ENCODE measurements around the gene EPS8.
A peak's percentile ranks its signal among the peaks of the same experiment; 100 is the strongest.
"Not testable (repeated sequence)": the region's sequence is repeated elsewhere in the genome, so short reads cannot be mapped to it uniquely, and the experiment has no call there.

Gene EPS8

DNA sequence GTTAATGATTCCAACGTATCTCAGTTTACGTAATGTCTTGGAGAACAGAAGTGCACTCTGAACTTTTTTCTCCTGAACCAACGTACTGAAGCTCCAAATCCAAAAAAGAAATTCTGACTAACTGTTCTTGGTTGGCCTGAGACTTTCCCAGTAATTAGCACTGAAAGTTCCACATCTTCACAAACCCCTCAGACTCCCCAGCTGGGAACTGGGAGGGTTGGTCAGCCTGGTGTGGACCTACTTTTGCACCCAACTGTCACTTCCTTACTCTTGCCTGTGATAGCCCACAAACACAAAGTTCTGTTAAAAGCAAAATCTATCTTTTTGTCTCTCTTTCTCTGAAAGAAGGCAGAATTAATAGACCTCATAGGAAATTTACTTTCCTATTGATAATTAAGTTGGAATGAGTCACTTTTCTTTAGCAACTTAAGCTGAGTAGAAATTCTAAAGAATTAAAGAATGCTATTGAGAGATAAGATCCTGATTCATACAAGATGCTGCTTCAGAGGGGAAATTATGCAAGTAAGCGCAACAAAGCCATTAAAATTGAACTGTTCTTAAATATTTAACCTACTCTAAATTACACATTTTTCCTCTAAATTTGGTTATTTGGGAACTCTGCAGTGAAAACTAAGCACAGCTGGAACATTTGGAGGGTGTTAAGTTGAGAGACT is 155.0 kb downstream of the EPS8 start:
- DNase-seq: no peak

DNA sequence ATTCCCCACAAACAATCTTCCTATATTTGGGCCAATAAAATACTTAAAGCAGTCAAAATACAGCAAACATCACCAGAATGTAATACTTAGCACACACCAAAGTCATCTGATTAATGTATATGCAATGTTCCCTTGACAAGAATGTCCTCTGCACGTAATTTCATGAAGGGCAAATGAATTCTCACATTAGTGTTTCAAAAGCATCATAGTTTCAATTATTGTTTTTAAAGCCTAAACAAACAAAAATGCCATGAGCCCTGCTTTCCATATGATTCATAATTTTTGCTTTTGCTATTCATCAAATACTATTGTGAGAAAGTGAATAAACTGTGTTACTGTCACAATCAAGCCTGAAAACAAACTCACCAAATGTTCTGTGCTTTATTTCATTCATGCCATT is 156.0 kb downstream of the EPS8 start:
- no peak for DNase-seq

DNA sequence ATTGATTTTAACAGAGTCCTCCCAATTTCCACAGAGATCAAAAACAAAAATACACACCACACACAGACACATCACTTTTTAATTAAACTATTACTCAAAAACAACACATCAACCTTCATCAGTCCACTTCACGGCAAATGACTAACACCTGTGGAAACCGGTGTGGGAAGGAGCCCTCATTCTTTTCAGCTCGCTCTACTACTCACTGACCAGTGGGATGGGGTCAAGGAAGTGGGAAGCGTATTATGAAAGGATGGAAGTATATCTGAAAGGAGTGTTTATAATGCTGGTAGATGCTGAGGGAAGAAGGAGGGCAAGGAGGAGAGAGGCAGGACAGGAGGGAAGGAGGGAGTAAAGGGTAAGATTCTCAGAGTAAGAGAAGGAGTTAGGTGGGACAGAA is 156.5 kb downstream of the EPS8 start:
- no peak for DNase-seq

DNA sequence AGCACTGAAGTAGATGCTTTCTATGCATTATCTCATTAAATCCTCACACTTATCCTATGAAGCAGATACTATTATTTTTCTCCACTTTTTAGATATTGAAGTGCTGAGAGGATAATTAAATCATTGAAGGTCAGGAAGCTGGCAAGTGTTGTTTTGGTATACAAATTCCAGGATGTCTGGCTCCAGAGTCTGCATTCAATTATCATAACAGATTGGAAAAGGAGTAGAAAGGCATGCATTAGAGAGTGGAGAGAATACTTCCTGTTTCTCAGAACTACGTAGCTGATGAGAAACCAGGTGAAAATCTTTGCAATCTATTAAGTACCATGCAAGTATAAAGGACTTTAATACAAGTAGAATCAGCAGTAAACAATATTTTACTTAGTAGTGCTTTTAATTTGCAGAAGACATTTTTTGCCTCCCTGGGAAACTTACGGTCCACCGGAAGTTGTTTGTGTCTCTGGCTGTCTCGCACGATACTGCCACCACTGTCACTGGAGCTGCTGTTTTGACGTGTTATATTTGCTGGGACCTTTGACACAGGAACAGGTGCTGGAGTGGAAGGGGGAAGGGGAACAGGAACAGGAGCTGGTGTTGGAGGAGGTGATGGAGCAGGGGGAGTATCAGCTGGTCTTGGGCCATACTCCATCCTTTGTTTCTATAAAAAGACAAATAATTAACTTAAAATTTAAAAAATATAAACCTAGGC is 158.0 kb downstream of the EPS8 start:
- no peak for DNase-seq

DNA sequence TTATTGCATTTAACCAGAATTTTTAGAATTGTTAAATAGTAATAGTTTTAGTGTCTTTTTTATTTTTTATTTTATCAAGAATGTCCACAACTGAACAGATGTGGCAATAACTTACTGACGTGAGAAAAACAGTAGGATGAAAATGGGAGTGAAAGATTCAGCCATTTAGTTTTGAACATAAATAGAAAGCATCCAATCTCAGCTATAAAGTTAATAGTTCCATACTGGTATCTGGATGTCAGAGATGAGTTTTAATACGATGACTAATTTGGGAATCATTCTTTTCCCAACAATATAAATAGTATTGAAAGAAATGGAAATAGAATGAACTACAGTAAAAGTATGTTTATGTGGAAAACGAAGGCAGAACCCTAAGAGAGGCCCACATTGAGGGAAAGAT is 159.4 kb downstream of the EPS8 start:
- no peak for DNase-seq

DNA sequence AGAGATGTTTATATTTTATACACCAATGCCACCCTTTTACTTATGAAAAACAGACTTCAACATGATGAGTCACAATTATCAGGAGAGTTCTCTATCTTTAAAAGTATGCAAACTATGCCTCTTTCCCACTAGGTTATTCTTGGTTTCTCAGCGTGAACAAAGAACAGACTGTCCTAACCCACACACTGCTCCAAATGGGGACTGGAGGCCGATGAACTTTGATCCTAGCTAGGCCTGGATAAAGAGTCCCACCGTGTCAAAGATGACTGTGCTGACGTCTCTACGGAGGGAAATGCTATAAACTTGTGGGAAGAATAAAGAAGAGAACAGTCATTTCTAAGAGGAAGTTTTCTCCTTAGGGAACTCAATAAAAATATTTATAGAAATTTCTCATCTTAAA is 160.1 kb downstream of the EPS8 start:
- DNase-seq: no peak

DNA sequence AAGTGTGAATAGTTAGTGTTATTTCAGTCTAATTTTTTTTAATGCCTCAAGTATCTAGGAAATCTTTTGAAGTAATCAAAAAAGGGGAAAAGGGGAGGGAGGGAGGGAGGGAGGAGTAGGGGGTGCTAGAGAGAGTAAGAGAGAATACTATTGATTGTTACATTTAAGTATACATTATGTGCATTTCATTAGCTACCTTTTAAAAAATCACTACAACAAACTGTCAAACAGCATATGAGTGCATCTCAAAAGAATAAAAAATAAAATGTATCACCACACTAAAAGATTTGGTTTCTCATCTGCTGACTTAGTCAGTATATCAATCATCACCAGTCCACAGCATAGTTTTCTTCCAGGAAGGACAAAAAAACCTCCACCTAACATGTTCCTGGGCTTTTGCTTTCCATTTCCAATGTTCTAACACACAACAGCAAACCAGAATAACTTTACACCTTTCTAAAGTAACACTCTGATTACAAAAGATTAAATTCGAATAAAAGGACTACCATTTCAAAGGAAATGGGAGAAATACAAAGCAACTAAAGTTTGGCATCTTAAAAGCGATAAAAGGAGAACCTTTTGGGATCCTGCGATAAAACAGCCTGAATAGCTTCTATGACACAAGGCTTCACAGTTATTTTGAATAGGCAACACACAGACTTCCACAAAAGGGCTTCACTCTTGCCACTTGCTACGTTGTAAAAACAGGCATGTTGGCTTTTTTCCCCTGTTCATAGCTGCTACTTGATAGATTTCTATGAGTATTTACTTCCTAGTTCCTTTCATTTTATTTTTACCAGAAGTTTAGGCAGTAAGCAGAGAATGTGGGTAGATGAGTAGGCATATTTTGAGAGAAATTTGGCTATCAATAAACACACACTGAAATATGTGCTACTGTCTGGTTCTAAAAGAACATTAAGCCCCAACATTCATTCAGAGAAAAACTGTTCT is 160.9 kb downstream of the EPS8 start:
- DNase-seq: no peak

DNA sequence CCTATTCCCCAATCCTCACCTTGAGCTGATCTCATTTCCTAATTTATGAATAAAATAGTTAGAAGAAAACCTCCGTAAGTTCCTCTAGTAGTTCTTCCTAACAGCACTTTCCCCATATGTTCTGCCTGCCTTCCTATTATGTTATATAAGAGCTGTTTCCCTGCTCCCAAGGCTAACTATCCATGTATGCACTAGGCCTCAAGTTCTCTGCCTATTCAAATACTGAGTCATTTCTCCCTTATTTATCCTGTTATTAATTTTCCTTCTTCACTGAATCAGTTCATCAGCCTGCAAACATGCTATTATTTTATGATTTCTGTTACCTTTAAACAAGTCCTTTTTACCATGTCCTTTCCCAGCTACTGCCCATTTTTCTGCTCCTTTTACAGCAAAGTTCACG is 164.1 kb downstream of the EPS8 start:
- no peak for DNase-seq

DNA sequence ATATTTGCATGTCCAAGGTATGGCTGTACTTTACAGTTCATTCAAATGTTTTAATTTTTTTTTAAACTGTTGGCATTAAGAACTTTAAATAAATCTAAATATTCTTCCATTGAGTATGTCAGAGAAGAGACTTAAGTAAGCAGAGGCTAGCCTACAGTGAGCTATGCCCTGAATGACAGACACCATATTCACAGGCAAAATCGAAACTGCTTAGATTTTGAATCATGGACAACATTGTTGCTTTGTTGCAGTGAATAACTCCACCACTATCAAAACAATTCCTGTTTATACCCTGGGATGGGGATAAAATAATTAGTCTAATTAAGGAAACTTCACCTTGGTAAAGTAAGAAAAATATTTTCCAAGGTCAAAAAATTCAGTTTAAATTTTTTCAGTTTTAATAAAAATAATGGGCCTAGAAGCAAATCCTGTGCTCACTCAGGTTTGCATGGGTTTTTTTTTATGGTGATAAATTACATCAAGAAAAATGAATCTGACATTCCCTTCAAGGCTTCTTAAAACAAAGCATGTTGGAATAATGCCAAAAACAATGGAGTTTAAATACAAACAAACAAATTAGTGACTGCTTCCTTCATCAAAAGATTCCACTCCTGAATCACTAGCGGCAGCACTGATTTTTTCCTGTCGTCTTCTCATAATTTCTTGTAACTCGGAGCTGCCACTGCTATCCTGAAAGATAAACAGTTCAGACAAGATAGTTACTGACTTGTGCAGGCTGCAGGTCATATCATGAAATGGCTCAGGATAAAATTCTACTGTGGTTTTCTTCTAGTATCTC is 168.2 kb downstream of the EPS8 start:
- DNase-seq: no peak

DNA sequence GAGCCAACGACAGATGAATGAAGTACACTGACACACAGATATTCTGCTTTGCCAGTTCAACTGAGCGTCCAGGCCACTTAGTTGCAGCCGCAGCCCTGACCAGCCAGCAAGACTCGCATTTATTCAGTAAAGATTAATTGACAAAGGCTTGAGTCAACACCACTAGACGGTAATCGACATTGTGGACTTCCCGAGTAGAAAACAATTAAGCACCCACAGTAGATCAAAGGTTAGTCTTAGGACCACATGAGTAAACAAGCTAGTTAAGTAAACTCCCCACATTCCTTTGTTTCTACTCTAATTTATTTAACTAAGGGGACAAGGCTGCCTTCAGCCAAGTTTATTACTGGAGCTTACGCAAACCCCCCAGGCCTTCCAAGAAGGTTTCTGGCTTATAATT is 172.7 kb downstream of the EPS8 start:
- DNase-seq: not testable (repeated sequence)

DNA sequence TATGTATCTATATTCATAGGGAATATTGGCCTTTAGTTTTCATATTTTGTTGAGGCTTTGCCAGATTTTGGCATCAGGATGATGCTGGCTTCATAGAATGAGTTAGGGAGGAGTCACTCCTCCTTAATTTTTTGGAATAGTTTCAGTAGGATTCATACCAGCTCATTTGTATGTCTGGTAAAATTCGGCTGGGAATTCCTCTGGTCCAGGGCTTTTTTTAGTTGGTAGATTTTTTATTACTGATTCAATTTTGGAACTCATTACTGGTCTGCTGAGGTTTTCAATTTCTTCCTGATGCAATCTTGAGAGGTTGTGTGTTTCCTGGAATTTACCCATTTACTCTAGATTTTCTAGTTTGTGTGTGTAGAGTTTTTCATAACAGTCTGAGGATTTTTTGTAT is 175.2 kb downstream of the EPS8 start:
- no peak for DNase-seq

DNA sequence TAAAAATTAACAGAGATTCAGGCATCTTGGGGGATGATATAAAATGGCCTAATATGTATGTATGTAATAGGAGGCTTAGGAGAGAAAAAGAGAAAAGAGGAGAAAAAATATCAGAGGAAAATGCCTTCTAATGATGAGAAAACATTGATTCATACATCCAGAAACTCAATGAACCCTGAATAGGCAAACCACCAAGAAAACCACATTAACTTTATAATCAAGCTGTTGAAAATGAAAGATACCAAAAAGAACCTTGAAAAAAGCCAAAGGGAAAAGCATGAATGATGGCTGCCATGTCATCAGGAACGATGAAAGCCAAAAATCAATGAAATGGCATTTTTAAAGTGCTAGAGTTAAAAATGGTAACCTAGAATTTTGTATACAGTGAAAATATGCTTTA is 180.2 kb downstream of the EPS8 start:
- no peak for DNase-seq

DNA sequence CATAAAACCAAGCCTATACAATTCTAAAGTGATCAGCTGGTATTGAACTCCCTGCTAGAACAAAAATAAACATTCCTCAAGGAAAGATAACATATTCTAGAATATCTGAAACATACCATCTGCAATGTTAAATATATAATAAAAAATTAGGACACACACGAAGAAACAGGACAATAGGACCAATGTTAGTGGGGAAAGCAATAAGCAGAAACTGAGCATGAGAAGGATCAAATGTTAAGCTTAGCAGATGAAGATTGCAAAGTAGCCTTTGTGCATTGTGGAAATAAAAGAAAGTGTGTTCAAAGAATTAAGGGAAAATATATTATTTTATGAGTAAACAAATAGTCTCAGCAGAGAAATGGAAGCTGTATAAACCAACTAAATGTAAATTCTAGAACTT is 180.8 kb downstream of the EPS8 start:
- DNase-seq: no peak

DNA sequence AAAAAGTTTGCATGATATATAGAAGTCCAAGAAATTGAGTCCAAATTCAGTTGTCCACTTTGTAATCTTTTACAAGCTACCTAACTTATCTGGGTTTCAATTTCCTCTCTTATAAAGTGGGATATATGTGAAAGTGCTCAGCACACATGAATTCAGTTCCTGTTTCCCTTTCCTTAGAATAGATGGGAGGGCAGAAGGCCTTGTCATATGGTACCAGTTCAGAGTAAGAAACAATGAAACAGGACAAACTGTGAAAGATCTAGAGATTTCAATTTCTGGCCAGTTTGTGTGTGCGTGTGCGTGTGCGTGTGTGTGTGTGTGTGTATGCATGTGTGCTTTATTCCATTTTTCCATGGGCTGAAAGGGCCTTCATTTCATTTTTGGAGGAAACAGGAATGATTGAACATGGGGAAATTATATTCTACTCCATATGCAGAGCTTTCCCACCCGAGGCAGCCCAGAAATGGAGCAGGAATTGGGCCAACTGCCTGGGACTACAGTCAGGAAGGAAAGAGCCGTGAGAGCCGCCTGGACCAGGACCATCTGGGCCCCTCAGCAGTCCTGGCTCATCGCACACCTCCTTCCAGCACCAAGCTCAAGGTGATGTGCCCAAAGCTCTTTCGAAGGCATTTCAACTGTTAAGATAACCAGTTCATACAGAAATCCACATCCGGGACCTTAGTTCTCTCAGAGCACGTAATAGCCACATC is 183.2 kb downstream of the EPS8 start:
- DNase-seq: no peak

DNA sequence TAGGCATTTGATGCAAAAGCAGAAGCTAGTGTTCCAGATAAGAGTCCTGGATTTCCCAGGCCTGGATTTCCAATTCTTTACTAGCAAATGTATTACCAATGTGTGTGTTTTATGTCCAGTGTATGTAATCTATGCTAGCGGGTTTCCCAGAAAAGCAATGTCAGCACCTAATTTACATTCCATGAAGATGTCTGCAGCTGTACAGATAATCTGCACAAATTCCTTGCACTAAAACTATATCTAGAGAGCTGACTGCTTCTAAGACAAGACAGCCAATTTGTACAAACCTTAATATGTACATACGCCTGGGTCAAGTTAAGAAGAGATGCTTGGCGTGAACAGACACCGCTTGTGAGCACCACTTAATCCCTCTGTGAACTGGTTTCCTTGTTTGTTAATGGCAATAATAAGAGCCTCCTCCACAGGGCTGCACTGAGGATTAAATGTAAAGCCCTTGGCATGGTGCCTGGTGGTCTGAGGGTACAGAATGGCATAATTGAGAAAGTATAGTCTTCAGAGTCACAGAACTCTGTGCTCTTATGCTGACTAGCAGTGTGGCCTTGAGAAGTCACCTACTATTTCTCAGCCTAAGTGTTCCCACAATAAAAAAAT is 185.6 kb downstream of the EPS8 start:
- no peak for DNase-seq

DNA sequence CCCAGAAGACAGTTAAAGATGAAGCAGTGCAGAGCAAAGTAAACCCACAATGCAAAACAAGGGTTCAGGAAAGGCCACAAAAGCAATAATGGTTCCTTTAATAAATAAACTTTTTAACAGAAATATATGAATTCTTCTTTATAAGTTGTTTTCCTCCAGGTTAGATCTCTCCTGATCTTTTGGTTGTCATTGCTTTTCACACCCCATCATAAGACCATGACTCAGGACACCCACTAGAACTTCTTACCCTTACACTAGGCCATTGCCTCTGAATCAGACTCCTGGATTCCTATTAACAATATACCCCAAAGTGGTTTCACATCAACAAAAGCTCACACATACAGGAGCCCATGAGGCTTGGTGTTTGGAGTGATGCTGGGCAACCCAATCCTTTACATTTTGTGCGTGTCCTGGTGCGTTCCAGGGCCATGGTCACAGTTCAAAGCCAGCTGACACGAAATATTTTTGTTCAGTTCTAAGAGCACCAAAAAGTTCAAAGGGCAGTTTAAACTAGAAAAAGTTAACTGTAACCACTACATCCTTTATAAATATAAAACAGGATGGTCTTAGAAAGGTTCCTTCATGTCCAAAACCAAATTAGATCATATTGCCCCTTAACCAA is 187.0 kb downstream of the EPS8 start:
- no peak for DNase-seq

DNA sequence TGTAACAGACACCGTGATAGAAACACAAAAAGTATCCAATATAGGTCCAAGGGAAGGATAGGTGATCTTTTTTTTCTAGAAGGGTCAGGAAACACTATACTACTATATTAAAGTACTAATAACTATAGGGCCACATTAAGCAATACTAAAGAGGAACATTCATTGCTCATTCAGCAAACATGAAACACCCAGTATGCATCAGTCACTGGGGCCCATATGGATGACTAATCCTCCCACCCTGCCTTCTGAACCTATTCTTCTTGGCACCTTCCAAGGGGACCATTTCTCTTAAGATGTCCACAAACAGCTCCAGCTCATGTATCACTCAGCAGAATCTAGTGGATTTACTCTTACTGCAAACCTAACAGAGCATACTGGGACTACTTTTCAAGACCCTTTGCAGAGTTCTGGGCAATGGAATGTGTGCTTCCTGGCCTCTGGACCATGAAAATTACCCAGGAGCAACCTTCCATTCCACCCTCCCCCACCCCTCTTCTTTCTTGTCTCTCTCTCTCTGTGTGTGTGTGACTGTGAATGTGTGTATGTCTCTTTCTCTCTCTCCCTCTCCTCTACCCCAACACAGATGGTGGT is 187.9 kb downstream of the EPS8 start:
- DNase-seq: peak; percentile 21

DNA sequence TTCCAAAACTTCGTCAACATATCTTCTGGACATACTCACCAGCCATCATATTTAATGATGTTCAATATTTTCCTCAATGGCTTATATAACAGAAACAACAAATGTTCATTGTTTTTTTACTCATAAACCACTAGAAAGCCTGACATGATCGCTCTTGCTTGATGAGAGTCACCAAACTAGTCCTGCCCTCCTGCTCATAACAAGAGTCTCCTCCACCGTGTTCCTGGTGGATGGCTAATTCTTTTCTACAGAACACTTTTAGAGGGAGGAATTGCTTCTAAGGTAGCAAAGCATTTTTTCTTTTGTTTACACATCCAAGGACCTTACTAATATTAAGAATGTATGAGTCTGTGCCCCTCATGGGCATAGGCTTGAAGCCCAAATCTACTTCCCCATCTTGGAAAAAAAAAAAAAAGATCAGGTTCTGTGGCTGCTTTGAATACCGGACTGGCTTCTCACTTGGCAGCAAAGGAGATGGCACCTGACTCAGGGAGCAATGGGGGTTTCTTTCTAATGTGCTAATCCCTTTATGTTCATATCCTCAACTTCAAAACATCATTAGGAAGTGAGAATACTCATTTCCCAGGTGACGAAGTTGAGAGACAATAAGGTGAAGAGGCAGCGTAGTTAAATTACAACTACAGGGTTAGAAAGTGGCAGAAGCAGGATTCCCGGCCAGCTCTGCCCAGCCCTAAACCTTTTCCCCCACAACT is 188.8 kb downstream of the EPS8 start:
- DNase-seq: no peak

DNA sequence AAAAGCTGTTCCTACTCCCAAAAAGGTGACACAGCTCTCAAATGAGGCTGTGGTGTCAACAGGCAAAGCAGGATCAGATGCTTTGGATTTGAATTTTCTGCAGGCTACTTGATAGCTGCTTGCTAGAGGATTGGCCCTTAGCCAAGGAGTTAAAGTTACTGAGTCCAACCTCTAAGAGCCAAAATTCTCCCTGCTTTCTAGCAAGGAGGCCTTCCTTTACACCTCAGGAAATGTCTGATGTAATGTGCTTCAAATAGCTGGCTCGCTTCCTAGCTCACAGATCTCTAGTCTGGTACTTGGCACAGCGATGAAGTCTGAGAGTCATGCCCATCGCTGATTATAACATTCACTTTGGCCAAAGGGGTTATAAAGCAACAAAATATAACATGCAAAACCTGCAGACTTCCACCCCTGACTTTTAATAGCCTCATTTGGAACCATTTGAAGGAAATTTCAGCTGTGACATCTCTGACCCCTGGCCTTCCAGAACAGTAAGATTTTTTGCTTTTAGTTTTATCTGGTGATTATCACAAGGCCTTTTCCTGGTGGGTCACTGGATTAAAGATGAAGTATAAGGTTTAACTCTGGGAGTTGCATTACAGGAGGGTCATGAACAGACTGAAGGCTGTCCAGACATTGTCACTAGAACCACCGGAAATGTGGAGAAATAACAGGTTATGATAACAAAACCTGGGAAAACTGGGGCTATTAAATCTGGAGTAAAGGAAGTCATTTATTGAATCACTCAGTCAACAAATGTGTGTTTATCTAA is 189.7 kb downstream of the EPS8 start:
- DNase-seq: no peak
